Measurements from ENCODE around the gene BLOC1S3. TPM values are rescaled to one million over a fixed set of nuclear protein-coding genes. Genes with fewer than 3 reads are reported as not detected.

BLOC1S3 gene
- total RNA-seq, 4 donors from 2014 or later, result 9.1 to 15.4 (median 11.9) TPM

GRCh38 chr19:45205810-45206209 is 27.2 kb downstream of the BLOC1S3 start:
- Histone ChIP-seq H3K9me3 (no peaks in the 10 kb centered on the region), H3K27me3 (no peaks in the 10 kb centered on the region), H3K27ac (no peak overlapping the region), H3K36me3 (no peaks in the 10 kb centered on the region), H3K4me3 (replicated peaks in 1 of 3) (no peak overlapping the region), H3K4me1 (no peaks in the 10 kb centered on the region)
- intact Hi-C loops (cut with DNase I), result no loop called here
- no peak for TF ChIP-seq CTCF (IDR thresholded peaks at IDR 0.05)
- DNase-seq, result no peak
- 85 to 91% methylated on average over 12 of the region's 12 CpGs for WGBS, 2 donors

DNA sequence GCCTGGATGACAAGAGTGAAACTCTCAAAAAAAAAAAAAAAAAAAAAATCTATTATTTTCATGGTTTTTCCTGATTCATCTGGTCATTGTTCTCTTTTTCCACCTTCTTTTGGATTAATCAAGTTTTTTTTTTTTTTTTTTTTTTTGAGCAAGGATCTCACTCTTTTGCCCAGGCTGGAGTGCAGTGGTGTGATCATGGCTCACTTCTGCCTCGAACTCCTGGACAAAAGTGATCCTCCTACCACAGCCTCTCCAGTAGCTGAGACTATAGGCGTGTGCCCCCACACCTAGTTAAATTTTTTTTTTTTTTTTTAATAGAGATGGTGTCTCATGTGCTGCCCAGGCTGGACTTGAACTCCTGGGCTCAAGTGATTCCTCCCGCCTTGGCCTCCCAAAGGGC is 27.7 kb downstream of the BLOC1S3 start:
- WGBS, 2 donors, result 91 to 97% methylated on average over 3 of the region's 3 CpGs

GRCh38 chr19:45211751-45212381 is 33.3 kb downstream of the BLOC1S3 start:
- 43 to 52% methylated on average over 12 to 14 of the region's 17 CpGs for WGBS, 2 donors
- Histone ChIP-seq H3K4me1 (peaks cover 7 to 15% of the 10 kb centered on the region in 2 donors), H3K27ac (no peak overlapping the region), H3K27me3 (peaks cover 5% of the 10 kb centered on the region), H3K4me3 (replicated peaks in 1 of 3) (no peak overlapping the region), H3K9me3 (no peaks in the 10 kb centered on the region), H3K36me3 (no peaks in the 10 kb centered on the region)
- TF ChIP-seq POLR2A (IDR thresholded peaks at IDR 0.05) (no peak), CTCF (IDR thresholded peaks at IDR 0.05) (no peak)
- intact Hi-C loops (cut with DNase I), result no loop called here
- DNase-seq, result peak; percentile 28 to 43

More for the DNA sequence above, 27.7 kb downstream of the BLOC1S3 start:
- Histone ChIP-seq H3K27me3 (no peaks in the 10 kb centered on the region), H3K4me1 (no peaks in the 10 kb centered on the region), H3K4me3 (replicated peaks in 1 of 3) (no peak overlapping the region), H3K36me3 (no peaks in the 10 kb centered on the region), H3K9me3 (no peaks in the 10 kb centered on the region), H3K27ac (no peak overlapping the region)
- TF ChIP-seq CTCF (IDR thresholded peaks at IDR 0.05), result no peak
- no peak for TF ChIP-seq POLR2A (IDR thresholded peaks at IDR 0.05)
- intact Hi-C loops (cut with DNase I), result no loop called here
- no peak for DNase-seq

GRCh38 chr19:45213031-45213430 is 34.4 kb downstream of the BLOC1S3 start:
- intact Hi-C loops (cut with DNase I), result no loop called here
- peak overlapping the region in 2 of 3 donors; percentile 43 to 45 for H3K27ac ChIP-seq

More at GRCh38 chr19:45213031-45213430, 34.4 kb downstream of the BLOC1S3 start:
- 81 to 82% methylated on average over 21 to 23 of the region's 23 CpGs for WGBS, 2 donors
- DNase-seq, result no peak
- H3K27me3 ChIP-seq, result peaks cover 10% of the 10 kb centered on the region
- H3K36me3 ChIP-seq, result no peaks in the 10 kb centered on the region
- H3K4me3 ChIP-seq (replicated peaks in 1 of 3), result no peak overlapping the region
- TF ChIP-seq CTCF (IDR thresholded peaks at IDR 0.05) (no peak), POLR2A (IDR thresholded peaks at IDR 0.05) (no peak)
- no peaks in the 10 kb centered on the region for H3K9me3 ChIP-seq
- peaks cover 7 to 19% of the 10 kb centered on the region in 2 donors for H3K4me1 ChIP-seq

Measured in thyroid gland (tissue), 4 donors.